Measurements from ENCODE around the gene TOMM34.
A peak's percentile ranks its signal among the peaks of the same experiment; 100 is the strongest.

Gene TOMM34

DNA sequence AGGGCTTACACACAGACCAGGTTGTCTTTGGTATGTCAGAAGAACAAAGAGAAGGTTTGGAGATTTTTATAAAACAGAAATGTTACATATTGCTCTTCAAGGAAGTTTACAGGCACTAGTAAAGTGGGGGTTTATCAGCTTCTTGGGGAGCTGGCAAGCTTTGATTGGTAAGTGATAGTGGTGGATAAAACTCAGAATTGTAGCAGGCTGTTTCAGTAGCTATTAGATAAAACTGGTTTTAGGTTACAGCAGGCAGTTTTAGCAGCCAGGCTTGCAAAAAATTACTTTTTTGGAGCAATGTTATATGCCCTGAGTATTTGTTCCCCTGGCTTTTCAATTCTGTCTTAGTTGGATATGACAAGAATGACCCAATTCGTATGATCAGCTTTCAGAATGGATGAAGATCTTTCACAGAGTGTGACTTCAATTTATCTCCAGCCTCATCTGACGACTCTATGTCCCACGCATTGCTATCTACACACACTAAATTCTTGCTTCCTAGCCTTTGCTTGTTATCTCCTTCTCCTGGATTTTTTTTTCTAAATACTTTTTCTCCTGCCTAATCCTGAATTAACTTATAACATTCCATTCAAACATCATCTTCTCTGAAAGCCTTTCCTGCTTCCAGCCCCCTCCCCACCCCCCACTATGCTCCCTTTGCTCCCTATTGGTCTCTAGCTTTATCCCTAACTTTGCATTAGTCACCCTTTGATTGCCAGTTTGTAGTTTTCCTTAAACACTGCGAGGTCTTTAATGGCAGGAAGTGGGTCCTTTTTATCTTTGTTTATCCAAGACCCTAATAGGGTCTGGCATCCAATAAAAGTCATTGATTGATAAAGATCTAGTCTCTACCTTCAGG is 1.0 kb upstream of the TOMM34 start:
- no peak for DNase-seq (ENCODE audit: insufficient read length)
- TF ChIP-seq TAF1 (IDR thresholded peaks at IDR 0.05; ENCODE audit: borderline replicate concordance, low read depth, low read length), result no peak
- TF ChIP-seq POLR2AphosphoS5 (IDR thresholded peaks at IDR 0.05; ENCODE audit: low read depth, low read length), result no peak
- no peak for TF ChIP-seq POLR2A (IDR thresholded peaks at IDR 0.05; ENCODE audit: low read depth, low read length)
- no peak for FAIRE-seq

DNA sequence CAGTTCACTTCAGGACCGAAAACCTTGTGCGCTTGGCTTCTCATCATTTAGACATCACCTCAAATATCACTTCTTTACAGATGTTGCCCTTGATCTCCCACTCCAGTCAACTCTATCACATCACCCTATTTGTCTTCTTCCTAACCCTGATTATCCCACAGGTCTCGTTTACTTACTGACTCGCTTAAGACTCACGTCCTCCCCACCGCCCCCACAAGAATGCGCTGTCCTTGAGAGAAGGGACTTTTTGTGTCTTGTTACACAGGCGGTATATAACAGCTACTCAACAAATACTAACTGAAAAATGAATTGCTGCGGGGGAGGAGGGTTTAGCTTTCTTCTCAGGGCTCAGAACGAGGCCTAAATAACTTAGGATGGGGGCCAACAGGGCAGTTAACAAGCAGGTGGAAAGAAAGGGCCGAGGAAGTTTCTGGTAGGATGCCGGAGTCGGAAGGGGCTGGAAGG is 527 bp downstream of the TOMM34 start:
- TF ChIP-seq POLR2AphosphoS5 (IDR thresholded peaks at IDR 0.05; ENCODE audit: low read depth, low read length) (no peak), TAF1 (IDR thresholded peaks at IDR 0.05; ENCODE audit: borderline replicate concordance, low read depth, low read length) (no peak), POLR2A (IDR thresholded peaks at IDR 0.05; ENCODE audit: low read depth, low read length) (no peak)
- peak; percentile 50 for FAIRE-seq
- DNase-seq (ENCODE audit: insufficient read length), result no peak

DNA sequence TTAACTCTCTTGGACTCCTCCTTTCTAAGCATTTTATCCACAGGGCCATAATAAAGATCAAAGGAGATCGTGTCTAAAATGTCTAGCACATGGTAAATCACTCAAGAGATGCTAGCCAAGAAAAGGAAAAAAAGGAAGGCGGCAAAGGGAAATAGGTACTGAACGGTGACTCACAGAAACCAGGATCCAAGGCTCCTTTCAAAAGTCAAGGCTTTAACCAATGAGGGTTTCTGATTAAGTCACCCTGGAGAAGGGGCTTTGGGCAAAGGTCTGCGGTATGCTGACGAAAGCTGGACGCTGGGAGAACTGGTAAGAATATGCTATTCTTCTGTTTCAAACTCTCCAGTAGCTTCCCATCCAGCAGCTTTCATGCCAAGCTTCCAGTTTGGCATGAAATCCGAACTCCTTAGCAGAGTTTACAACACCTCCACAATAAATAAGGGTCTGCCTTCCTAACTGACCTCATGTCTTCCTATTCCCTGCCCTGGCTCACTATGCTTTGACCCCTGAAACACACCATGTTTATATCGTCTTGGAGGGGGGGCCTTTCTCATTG is 1.0 kb downstream of the TOMM34 start:
- DNase-seq (ENCODE audit: insufficient read length), result no peak
- FAIRE-seq, result no peak
- TF ChIP-seq TAF1 (IDR thresholded peaks at IDR 0.05; ENCODE audit: borderline replicate concordance, low read depth, low read length), result no peak
- TF ChIP-seq POLR2A (IDR thresholded peaks at IDR 0.05; ENCODE audit: low read depth, low read length), result no peak
- TF ChIP-seq POLR2AphosphoS5 (IDR thresholded peaks at IDR 0.05; ENCODE audit: low read depth, low read length), result no peak; the same call in 1 of the 2 replicates

DNA sequence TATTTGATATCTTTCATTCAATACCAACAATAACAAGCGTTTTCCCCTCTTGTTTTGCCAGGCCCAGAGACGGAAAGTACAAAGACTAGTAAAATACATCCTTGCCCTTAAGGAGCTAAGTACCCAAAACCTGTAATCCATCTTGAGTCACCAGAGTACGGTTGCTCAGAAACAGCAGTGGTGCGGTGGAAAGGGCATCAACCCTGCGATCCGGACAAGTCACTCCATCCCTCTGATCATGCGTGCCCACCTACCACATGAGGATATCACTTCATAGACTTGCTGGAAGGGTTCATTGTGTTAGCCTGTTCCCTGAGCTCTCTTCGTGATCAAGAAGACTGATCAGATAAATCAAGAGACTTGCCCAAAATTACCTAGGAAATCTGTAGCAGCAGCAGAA is 1.9 kb downstream of the TOMM34 start:
- no peak for TF ChIP-seq TAF1 (IDR thresholded peaks at IDR 0.05; ENCODE audit: borderline replicate concordance, low read depth, low read length)
- no peak for FAIRE-seq
- DNase-seq (ENCODE audit: insufficient read length), result no peak

DNA sequence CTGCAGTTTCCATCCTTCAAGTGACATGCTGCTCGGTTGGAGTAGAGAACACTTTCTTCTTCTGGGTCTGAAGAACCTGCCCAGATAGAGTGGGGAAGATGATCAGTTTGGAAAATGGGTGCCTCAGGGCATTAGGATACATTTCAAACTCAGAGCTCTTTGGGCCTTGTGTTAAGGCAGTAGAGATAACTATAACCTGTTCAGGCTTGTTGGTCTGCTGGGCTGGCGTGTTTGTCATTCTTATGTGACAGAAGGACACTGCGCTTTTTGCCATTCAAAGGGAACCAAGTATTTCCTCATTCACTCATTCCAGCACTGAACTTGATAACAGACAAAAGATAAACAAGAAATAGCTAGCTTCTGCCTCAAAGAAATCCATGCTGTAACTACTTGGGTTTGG is 3.8 kb downstream of the TOMM34 start:
- no peak for TF ChIP-seq POLR2AphosphoS5 (IDR thresholded peaks at IDR 0.05; ENCODE audit: low read depth, low read length)
- no peak for TF ChIP-seq POLR2A (IDR thresholded peaks at IDR 0.05; ENCODE audit: low read depth, low read length)
- no peak for TF ChIP-seq TAF1 (IDR thresholded peaks at IDR 0.05; ENCODE audit: borderline replicate concordance, low read depth, low read length)
- FAIRE-seq, result no peak
- DNase-seq (ENCODE audit: insufficient read length), result no peak

DNA sequence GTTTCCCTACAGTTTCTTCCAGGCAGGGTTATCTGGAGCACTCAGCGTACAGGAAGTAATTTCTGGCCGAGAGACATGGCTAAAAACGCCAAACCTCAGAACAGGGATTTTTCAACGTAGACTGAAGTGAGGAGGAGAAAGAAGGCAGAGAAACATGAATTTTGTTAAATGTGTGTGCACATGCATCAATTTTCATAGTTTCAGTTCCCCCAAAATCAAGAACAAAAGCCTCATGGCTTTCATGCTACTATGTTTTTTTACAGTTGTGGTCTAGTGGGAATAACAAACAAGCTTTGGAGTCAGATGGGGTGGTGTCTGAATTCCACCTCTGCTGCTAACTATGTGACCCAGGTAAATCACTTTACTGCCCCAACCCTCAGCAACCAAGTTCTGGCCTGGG is 4.9 kb downstream of the TOMM34 start:
- no peak for TF ChIP-seq TAF1 (IDR thresholded peaks at IDR 0.05; ENCODE audit: borderline replicate concordance, low read depth, low read length)
- no peak for TF ChIP-seq POLR2AphosphoS5 (IDR thresholded peaks at IDR 0.05; ENCODE audit: low read depth, low read length)
- no peak for TF ChIP-seq POLR2A (IDR thresholded peaks at IDR 0.05; ENCODE audit: low read depth, low read length)
- FAIRE-seq, result no peak
- no peak for DNase-seq (ENCODE audit: insufficient read length)

DNA sequence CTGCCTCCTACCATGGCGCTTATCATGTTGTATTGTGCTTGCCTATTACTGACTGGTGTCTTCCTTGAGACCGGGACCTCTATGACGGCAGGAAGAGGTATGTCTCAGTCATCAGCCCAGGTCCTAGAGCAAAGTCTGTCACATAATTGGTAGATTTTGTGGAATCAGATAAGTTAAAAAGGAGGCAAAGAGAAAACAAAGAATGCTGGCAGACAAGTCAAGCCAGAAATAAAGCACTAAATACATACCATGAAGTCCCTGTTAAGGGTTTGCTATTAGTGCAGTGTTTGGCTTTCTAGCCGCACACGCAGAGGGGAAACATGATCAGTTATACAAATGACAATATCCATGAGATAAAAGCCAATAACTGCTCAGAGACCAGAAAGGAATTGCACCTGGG is 6.0 kb downstream of the TOMM34 start:
- no peak for DNase-seq (ENCODE audit: insufficient read length)
- TF ChIP-seq TAF1 (IDR thresholded peaks at IDR 0.05; ENCODE audit: borderline replicate concordance, low read depth, low read length) (no peak), POLR2A (IDR thresholded peaks at IDR 0.05; ENCODE audit: low read depth, low read length) (no peak), POLR2AphosphoS5 (IDR thresholded peaks at IDR 0.05; ENCODE audit: low read depth, low read length) (no peak)
- no peak for FAIRE-seq

DNA sequence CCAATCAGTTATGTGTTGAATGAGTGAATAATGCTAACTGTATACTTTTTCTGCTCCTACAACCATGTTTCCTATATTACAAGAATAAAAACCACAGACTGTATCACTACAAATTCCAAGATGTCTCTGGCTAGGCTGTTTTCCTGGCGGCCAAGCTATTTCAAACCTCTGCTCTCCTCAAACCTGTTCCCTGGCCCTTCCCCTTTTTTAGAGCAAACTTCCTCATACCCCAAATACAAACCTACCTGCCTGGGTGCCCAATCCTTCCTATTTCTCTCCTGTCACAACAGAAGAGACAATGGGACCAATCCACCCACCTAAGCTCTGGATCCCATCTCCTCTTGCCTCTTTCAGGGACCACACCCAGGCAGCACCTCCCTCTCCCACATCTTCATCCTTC is 7.5 kb downstream of the TOMM34 start:
- FAIRE-seq, result no peak
- no peak for DNase-seq (ENCODE audit: insufficient read length)
- TF ChIP-seq POLR2AphosphoS5 (IDR thresholded peaks at IDR 0.05; ENCODE audit: low read depth, low read length), result no peak

DNA sequence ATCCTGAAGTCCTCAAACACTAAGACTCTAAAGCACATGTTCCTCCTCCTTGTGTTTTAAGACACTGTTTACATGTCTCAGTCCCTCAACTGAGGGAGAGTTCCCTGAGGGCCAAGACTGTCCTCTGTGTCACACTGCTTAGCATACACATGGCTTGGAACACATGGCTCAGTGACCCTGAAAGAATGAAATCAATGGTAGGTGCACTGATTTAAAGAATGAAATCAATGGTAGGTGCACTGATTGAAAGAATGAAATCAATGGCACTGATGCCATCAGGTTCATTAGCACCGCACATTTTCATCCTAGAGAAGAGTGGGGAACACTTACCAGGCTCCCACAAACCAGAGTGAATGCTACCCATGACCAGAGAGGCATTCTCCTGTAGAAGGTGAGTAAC is 9.8 kb downstream of the TOMM34 start:
- DNase-seq (ENCODE audit: insufficient read length) (no peak), FAIRE-seq (no peak)
- no peak for TF ChIP-seq POLR2AphosphoS5 (IDR thresholded peaks at IDR 0.05; ENCODE audit: low read depth, low read length)
- no peak for TF ChIP-seq POLR2A (IDR thresholded peaks at IDR 0.05; ENCODE audit: low read depth, low read length)
- TF ChIP-seq TAF1 (IDR thresholded peaks at IDR 0.05; ENCODE audit: borderline replicate concordance, low read depth, low read length), result no peak

DNA sequence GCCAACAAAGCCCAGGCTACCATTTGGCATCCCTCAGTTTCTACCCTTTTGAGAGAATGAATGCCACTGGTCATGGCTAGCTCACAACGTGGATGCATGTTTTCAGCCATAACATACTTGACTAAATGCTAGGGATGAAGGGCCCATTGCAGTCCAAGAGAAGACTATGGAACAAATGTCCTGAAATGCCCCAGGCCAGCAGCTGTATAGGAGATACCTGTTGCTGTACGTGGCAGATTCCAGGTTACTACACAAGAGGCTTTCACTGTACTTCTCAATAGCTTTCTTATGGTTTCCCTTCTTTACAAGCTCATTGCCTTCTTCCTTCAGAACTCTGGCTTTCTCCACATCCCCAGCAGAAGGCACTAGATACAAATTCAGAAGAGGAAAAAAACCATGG is 11.7 kb downstream of the TOMM34 start:
- TF ChIP-seq TAF1 (IDR thresholded peaks at IDR 0.05; ENCODE audit: borderline replicate concordance, low read depth, low read length) (no peak), POLR2A (IDR thresholded peaks at IDR 0.05; ENCODE audit: low read depth, low read length) (no peak), POLR2AphosphoS5 (IDR thresholded peaks at IDR 0.05; ENCODE audit: low read depth, low read length) (no peak)
- DNase-seq (ENCODE audit: insufficient read length) (no peak), FAIRE-seq (no peak)

DNA sequence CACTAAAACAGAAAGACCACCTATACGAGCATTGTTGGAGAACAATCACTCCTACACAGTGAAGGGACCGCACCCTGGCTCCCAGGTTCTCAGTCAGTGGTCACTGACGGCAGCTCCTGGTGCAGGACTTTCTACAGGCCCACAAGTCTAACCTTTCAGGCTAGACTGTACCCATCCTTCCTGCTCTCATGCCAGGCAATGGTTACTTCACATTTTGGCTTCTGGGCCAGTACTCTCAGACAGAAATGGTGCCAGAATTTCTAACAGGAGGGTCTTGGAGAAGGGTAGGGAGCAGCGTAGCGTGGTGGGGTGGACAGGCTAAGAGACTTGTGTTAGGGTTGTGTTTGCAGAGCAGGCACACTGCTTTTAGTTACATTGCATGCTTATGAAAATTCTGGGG is 12.1 kb downstream of the TOMM34 start:
- TF ChIP-seq POLR2A (IDR thresholded peaks at IDR 0.05; ENCODE audit: low read depth, low read length) (no peak), POLR2AphosphoS5 (IDR thresholded peaks at IDR 0.05; ENCODE audit: low read depth, low read length) (no peak), TAF1 (IDR thresholded peaks at IDR 0.05; ENCODE audit: borderline replicate concordance, low read depth, low read length) (no peak)
- no peak for FAIRE-seq
- no peak for DNase-seq (ENCODE audit: insufficient read length)

DNA sequence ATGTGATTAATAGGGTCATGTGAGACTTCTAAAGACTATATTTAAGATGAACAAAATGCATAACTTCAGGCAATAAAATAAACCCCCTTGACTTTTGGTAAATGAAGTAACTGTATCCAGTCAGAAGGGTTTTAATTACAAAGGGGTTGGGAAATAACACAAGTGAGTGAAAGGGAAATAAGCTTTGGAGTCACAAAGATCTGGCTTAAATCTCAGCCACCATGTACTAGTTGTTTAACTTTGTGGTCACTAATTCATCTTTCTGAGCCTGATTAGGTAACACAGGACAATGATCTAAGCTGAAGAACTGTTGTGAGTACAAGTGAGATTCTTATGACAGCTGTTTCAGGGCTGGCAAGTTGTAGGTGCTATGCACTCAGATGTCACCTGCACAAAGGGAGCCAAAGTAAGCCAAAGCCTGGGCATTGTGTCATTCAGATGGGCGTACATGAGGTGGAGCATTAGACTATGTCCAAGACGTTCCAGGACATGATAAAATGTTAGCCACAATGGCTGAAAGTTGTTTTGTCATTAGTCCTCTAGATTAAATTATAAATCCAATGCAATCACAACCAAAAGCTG is 13.8 kb downstream of the TOMM34 start:
- FAIRE-seq (no peak), DNase-seq (ENCODE audit: insufficient read length) (no peak)
- TF ChIP-seq TAF1 (IDR thresholded peaks at IDR 0.05; ENCODE audit: borderline replicate concordance, low read depth, low read length), result no peak
- no peak for TF ChIP-seq POLR2AphosphoS5 (IDR thresholded peaks at IDR 0.05; ENCODE audit: low read depth, low read length)

Measured in GM12892 (cell line).